ENCODE data around the gene KLK2. TPM values are rescaled to one million over a fixed set of nuclear protein-coding genes. Genes with fewer than 3 reads are reported as not detected.

KLK2 gene
- total and polyA plus RNA-seq, 2 of the 8 experiments (the other 6 are each of a cell fraction or from before 2014, with no cell fraction given), result 0.20 TPM; not detected in 1

GRCh38 chr19:50898018-50898417, 24.8 kb downstream of the KLK2 start (continued):
- TF ChIP-seq SUZ12 (IDR thresholded peaks at IDR 0.05; ENCODE audit: low read length) (no peak), KDM5A (IDR thresholded peaks at IDR 0.05; ENCODE audit: low read length) (no peak), SAP30 (IDR thresholded peaks at IDR 0.05; ENCODE audit: insufficient read depth, insufficient replicate concordance, low read length) (no peak), EP300 (IDR thresholded peaks at IDR 0.05; ENCODE audit: borderline replicate concordance in 1 of 2, low read depth in 2 of 2, low read length in 2 of 2) (no peak), TBP (IDR thresholded peaks at IDR 0.05; ENCODE audit: low read depth, low read length) (no peak)
- TF ChIP-seq, protein P1, sequence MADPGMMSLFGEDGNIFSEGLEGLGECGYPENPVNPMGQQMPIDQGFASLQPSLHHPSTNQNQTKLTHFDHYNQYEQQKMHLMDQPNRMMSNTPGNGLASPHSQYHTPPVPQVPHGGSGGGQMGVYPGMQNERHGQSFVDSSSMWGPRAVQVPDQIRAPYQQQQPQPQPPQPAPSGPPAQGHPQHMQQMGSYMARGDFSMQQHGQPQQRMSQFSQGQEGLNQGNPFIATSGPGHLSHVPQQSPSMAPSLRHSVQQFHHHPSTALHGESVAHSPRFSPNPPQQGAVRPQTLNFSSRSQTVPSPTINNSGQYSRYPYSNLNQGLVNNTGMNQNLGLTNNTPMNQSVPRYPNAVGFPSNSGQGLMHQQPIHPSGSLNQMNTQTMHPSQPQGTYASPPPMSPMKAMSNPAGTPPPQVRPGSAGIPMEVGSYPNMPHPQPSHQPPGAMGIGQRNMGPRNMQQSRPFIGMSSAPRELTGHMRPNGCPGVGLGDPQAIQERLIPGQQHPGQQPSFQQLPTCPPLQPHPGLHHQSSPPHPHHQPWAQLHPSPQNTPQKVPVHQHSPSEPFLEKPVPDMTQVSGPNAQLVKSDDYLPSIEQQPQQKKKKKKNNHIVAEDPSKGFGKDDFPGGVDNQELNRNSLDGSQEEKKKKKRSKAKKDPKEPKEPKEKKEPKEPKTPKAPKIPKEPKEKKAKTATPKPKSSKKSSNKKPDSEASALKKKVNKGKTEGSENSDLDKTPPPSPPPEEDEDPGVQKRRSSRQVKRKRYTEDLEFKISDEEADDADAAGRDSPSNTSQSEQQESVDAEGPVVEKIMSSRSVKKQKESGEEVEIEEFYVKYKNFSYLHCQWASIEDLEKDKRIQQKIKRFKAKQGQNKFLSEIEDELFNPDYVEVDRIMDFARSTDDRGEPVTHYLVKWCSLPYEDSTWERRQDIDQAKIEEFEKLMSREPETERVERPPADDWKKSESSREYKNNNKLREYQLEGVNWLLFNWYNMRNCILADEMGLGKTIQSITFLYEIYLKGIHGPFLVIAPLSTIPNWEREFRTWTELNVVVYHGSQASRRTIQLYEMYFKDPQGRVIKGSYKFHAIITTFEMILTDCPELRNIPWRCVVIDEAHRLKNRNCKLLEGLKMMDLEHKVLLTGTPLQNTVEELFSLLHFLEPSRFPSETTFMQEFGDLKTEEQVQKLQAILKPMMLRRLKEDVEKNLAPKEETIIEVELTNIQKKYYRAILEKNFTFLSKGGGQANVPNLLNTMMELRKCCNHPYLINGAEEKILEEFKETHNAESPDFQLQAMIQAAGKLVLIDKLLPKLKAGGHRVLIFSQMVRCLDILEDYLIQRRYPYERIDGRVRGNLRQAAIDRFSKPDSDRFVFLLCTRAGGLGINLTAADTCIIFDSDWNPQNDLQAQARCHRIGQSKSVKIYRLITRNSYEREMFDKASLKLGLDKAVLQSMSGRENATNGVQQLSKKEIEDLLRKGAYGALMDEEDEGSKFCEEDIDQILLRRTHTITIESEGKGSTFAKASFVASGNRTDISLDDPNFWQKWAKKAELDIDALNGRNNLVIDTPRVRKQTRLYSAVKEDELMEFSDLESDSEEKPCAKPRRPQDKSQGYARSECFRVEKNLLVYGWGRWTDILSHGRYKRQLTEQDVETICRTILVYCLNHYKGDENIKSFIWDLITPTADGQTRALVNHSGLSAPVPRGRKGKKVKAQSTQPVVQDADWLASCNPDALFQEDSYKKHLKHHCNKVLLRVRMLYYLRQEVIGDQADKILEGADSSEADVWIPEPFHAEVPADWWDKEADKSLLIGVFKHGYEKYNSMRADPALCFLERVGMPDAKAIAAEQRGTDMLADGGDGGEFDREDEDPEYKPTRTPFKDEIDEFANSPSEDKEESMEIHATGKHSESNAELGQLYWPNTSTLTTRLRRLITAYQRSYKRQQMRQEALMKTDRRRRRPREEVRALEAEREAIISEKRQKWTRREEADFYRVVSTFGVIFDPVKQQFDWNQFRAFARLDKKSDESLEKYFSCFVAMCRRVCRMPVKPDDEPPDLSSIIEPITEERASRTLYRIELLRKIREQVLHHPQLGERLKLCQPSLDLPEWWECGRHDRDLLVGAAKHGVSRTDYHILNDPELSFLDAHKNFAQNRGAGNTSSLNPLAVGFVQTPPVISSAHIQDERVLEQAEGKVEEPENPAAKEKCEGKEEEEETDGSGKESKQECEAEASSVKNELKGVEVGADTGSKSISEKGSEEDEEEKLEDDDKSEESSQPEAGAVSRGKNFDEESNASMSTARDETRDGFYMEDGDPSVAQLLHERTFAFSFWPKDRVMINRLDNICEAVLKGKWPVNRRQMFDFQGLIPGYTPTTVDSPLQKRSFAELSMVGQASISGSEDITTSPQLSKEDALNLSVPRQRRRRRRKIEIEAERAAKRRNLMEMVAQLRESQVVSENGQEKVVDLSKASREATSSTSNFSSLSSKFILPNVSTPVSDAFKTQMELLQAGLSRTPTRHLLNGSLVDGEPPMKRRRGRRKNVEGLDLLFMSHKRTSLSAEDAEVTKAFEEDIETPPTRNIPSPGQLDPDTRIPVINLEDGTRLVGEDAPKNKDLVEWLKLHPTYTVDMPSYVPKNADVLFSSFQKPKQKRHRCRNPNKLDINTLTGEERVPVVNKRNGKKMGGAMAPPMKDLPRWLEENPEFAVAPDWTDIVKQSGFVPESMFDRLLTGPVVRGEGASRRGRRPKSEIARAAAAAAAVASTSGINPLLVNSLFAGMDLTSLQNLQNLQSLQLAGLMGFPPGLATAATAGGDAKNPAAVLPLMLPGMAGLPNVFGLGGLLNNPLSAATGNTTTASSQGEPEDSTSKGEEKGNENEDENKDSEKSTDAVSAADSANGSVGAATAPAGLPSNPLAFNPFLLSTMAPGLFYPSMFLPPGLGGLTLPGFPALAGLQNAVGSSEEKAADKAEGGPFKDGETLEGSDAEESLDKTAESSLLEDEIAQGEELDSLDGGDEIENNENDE (IDR thresholded peaks at IDR 0.05; ENCODE audit: insufficient replicate concordance, low read length), result no peak
